Sigmoid colon (tissue), 7 donors: ENCODE results near the gene ABT1. TPM values are rescaled to one million over a fixed set of nuclear protein-coding genes. Genes with fewer than 3 reads are reported as not detected.

ENCODE experiments used
- DNase-seq: peaks from one replicate; pipeline ENCODE4 v3.0.0-alpha.2; 2019
- H3K27ac ChIP-seq, 4 donors: fragments of 200-600 bp; sonication (generic); one replicate each; pipeline ENCODE4 v1.5.1; 2016 to 2019; ENCODE audit warnings: mild to moderate bottlenecking in 1 of 4
- H3K27me3 ChIP-seq, 3 donors: fragments of 200-600 bp; sonication (generic); one replicate each; pipeline ENCODE4 v1.5.1; 2019; ENCODE audit warnings: mild to moderate bottlenecking in 1 of 3
- H3K36me3 ChIP-seq, 4 donors: fragments of 200-600 bp; sonication (generic); one replicate each; pipeline ENCODE4 v1.5.1; 2016 to 2019
- H3K4me1 ChIP-seq, 4 donors: fragments of 200-600 bp; sonication (generic); one replicate each; pipeline ENCODE4 v1.5.1; 2017 to 2019
- H3K4me3 ChIP-seq, 4 donors: fragments of 200-600 bp; sonication (generic); one replicate each; pipeline ENCODE4 v1.5.1; 2017 to 2019; ENCODE audit warnings: mild to moderate bottlenecking in 2 of 4, moderate library complexity in 1 of 4
- H3K9me3 ChIP-seq, 4 donors: fragments of 200-600 bp in 3 of 4; sonication (generic) in 3 of 4; one replicate each; pipeline versions ENCODE4 v1.5.1 to v1.6.1; 2013 to 2019
- CTCF ChIP-seq, 4 experiments: fragments of 450-650 bp in 3 of 4; fragments of 200-600 bp in 1 of 4; IDR thresholded peaks; one replicate each; pipeline ENCODE4 v1.5.1; 2016 to 2019; ENCODE audit warnings: antibody characterized with exemption in 4 of 4, mild to moderate bottlenecking in 3 of 4, moderate library complexity in 2 of 4
- EP300 ChIP-seq, 4 donors: sonication (generic); formaldehyde crosslinking; IDR thresholded peaks; one replicate each; pipeline ENCODE4 v1.6.1; 2017; ENCODE audit warnings: antibody characterized with exemption in 4 of 4
- POLR2A ChIP-seq, 2 donors: fragments of 450-650 bp; IDR thresholded peaks; one replicate each; pipeline ENCODE4 v1.6.1; 2016; ENCODE audit warnings: antibody characterized with exemption in 2 of 2, mild to moderate bottlenecking in 2 of 2, moderate library complexity in 2 of 2
- POLR2AphosphoS5 ChIP-seq, 4 donors: sonication (generic); formaldehyde crosslinking; IDR thresholded peaks; one replicate each; pipeline ENCODE4 v1.6.1; 2017; ENCODE audit warnings: antibody characterized with exemption in 4 of 4
- WGBS, 2 donors: extraction: QIAGEN DNeasy Blood & Tissue Kit; methylation state at CpG; one replicate each; pipeline ENCODE4 v1.1.7; 2013; 5-methylcytosine and 5-hydroxymethylcytosine counted together
- intact Hi-C: fragments of 100-400 bp; cut with DNase I; formaldehyde crosslinking; loops from one replicate; pipeline ENCODE4 v1.15.1; 2023
- polyA plus RNA-seq, 3 donors: library from polyadenylated mRNA; stranded (reverse); fragments of 200-250 nt; gene quantifications; one replicate each; pipeline ENCODE4 v1.2.3, GENCODE V29; 2013
- total RNA-seq, 4 donors: library from RNA; depleted of rRNA; stranded (reverse); fragments of >200 nt; gene quantifications; one replicate each; pipeline ENCODE4 v1.1.0, GENCODE V29; 2016
- donor health status: healthy with polysubstance abuse.
- donor health status: Bipolar disorder and iron deficiency.
- donor health status: healthy.

Gene ABT1
- total and polyA plus RNA-seq, 7 donors = 10.2 to 21.3 (median 16.6) TPM

- H3K27me3 ChIP-seq = peaks cover 0 to 10% (median under 1%) of the 10 kb centered on the region in 3 donors
- TF ChIP-seq CTCF (IDR thresholded peaks at IDR 0.05) = peak in 3 of 4 experiments; percentile 16 to 53 (median 23)
- no peak for TF ChIP-seq POLR2A (IDR thresholded peaks at IDR 0.05)
- intact Hi-C loops = loop anchor here (2.0 kb wide), 1 partner anchor 471 kb away; no protein-coding TSS in a partner anchor
- peak overlapping the region in 2 of 4 donors; percentile 15 to 27 for H3K4me3 ChIP-seq
- H3K9me3 ChIP-seq = no peaks in the 10 kb centered on the region
- peaks cover 0 to 6% (median 0%) of the 10 kb centered on the region in 4 donors for H3K4me1 ChIP-seq
- DNase-seq = no peak
- H3K27ac ChIP-seq = no peak overlapping the region
- whole genome bisulfite sequencing, 2 donors = 34 to 54% methylated on average over 7 of the region's 7 CpGs
- no peaks in the 10 kb centered on the region for H3K36me3 ChIP-seq
These were observed 10.9 kb downstream of the ABT1 start for GRCh38 chr6:26607434-26608230.

GRCh38 chr6:26609463-26609862 is 12.7 kb downstream of the ABT1 start:
- no peaks in the 10 kb centered on the region for H3K36me3 ChIP-seq
- no peak overlapping the region for H3K4me3 ChIP-seq
- WGBS, 2 donors = 55 to 80% methylated on average over 3 of the region's 3 CpGs
- intact Hi-C loops = no loop called here
- DNase-seq = no peak
- no peak for TF ChIP-seq POLR2AphosphoS5 (IDR thresholded peaks at IDR 0.05)
- no peak for TF ChIP-seq POLR2A (IDR thresholded peaks at IDR 0.05)
- TF ChIP-seq CTCF (IDR thresholded peaks at IDR 0.05) = no peak
- TF ChIP-seq EP300 (IDR thresholded peaks at IDR 0.05) = no peak
- H3K27ac ChIP-seq = no peak overlapping the region
- no peaks in the 10 kb centered on the region for H3K9me3 ChIP-seq
- H3K4me1 ChIP-seq = peaks cover 0 to 18% (median 10%) of the 10 kb centered on the region in 4 donors
- peaks cover 12 to 28% (median 19%) of the 10 kb centered on the region in 3 donors for H3K27me3 ChIP-seq

GRCh38 chr6:26611599-26611998 is 14.8 kb downstream of the ABT1 start:
- Histone ChIP-seq H3K27me3 (peaks cover 20 to 49% (median 37%) of the 10 kb centered on the region in 3 donors), H3K36me3 (no peaks in the 10 kb centered on the region), H3K4me3 (no peak overlapping the region), H3K4me1 (peaks cover 0 to 20% (median 13%) of the 10 kb centered on the region in 4 donors), H3K27ac (no peak overlapping the region), H3K9me3 (no peaks in the 10 kb centered on the region)
- TF ChIP-seq EP300 (IDR thresholded peaks at IDR 0.05) (no peak), CTCF (IDR thresholded peaks at IDR 0.05) (no peak), POLR2AphosphoS5 (IDR thresholded peaks at IDR 0.05) (no peak), POLR2A (IDR thresholded peaks at IDR 0.05) (no peak)
- intact Hi-C loops = no loop called here
- no peak for DNase-seq
- 27 to 56% methylated on average over 1 of the region's 1 CpG for WGBS, 2 donors

- Histone ChIP-seq H3K27ac (no peak overlapping the region), H3K27me3 (peaks cover 20 to 57% (median 37%) of the 10 kb centered on the region in 3 donors), H3K36me3 (no peaks in the 10 kb centered on the region), H3K4me3 (no peak overlapping the region), H3K4me1 (peaks cover 0 to 14% (median 13%) of the 10 kb centered on the region in 4 donors), H3K9me3 (peaks cover 0 to 3% (median 0%) of the 10 kb centered on the region in 4 donors)
- 44 to 61% methylated on average over 19 of the region's 19 CpGs for WGBS, 2 donors
- no peak for DNase-seq
- intact Hi-C loops = no loop called here
- TF ChIP-seq POLR2A (IDR thresholded peaks at IDR 0.05) (no peak), EP300 (IDR thresholded peaks at IDR 0.05) (no peak), POLR2AphosphoS5 (IDR thresholded peaks at IDR 0.05) (no peak), CTCF (IDR thresholded peaks at IDR 0.05) (no peak)
These were observed 16.4 kb downstream of the ABT1 start for GRCh38 chr6:26613201-26613600.
